GM19467 (cell line): Measurements from ENCODE around the gene YWHAQ.
A peak's percentile ranks its signal among the peaks of the same experiment; 100 is the strongest.
"Not testable (repeated sequence)": the region's sequence is repeated elsewhere in the genome, so short reads cannot be mapped to it uniquely, and the experiment has no call there.

Source experiments
- ATAC-seq: cut with Tn5 transposase; IDR thresholded peaks from one replicate; pipeline ENCODE4 v1.9.1; 2021; ENCODE audit warnings: mild to moderate bottlenecking, moderate library complexity; ENCODE audit not compliant: unreplicated experiment

Gene YWHAQ

DNA sequence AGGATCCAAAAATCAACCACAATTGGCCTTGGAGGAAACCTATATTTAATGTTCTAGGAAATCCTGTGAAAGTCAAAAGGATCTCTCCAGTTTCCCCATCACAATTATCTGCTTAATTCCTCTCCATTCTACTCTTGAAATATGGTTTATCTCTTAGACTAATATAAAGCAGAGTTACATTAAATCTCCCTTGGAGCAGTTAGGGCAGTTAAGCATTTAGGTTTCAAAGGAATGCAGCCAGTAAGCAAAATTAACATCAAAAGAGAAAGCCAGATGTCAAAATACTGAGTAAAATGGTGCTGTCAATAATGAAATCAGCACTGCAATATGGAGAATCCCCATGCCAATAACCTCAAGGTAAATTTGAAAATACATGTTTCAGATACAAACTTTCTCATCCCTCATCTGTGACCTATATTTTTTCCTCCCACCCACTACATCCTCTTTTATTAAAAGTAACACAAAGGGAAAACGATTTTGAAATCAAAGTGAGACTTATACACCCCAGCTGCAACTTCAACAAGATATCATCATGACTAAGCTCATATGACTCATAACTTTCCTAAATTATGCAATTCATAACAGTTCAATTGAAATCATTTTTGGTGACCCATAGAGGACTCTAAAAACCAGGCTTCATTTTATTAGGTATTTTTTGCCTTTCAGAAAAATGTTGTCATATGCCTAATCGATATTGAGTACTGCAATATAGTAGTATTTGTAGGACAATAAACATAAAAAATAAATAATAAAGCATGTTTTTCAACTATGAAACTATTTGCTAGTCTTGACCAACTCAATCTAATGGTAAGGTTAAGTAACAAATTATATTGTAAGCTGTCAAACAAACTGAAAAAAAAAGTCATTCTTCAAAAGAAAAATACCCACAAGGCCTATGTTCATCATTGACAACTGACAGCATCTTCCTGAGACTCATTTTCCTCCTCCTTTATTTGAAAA, 78.3 kb downstream of the YWHAQ start:
- no peak for ATAC-seq

DNA sequence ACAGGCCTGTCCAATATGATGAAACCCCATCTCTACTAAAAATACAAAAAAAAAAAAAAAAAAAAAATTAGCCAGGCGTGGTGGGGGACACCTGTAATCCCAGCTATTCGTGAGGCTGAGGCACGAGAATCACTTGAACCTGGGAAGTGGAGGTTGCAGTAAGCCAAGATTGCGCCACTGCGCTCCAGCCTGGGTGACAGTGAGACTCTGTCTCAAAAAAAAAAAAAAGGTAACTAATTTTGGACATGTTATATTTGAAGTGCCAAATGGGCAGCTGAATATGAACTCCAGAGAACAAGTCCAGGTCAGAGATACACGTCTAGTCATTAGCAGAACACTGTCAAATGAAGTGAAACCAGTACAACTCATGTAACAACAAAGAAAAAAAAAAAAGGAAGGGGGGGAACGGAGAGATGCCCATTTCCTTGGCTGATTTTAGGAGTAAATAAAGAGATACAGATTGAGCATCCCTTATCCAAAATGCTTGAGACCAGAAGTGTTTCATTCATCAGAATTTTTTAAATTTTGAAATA, 79.9 kb downstream of the YWHAQ start:
- not testable (repeated sequence) for ATAC-seq

- no peak for ATAC-seq
These were observed 81.4 kb downstream of the YWHAQ start for GRCh38 chr2:9549420-9549819.

DNA sequence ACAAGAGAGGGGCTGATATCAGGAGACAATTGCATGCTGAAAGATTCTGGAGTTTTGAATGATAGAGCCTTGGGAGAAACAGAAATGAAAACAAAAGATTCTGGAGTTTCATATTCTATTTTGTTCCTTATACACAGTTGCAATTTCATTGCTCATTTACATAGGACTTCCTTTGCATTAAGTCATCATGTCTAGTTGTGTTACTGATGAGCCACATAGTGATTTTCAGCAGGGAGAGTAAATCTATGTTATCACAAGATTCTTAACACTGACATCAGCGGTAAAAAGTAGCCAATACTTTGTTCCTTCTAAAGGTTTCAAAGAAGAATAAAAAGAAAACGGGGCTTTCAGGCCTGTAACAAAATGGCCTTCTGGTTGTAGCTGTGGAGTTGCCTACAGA, 82.3 kb downstream of the YWHAQ start:
- peak; percentile 48 for ATAC-seq

GRCh38 chr2:9547262-9547991, 83.4 kb downstream of the YWHAQ start:
- ATAC-seq: no peak

DNA sequence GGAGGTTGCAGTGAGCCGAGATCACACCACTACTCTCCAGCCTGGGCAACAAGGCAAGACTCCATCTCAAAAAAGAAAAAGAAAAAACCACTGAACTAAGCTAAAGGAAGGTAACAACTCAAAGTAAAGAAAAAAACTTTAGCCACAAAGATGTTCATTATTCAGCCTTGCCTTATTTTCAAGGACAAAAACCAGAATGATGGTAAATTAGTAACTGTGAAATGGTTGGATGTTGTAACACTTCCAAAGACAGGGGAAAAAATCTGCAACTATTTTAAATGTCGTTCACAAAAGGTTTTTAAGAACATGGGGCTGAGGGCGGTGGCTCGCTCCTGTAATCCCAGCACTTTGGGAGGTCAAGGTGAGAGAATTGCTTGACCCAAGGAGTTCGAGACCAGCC, 85.3 kb downstream of the YWHAQ start:
- no peak for ATAC-seq

GRCh38 chr2:9543557-9543956, 87.2 kb downstream of the YWHAQ start:
- ATAC-seq: no peak

GRCh38 chr2:9539531-9539930, 91.3 kb downstream of the YWHAQ start:
- no peak for ATAC-seq

- no peak for ATAC-seq
These were observed 92.7 kb downstream of the YWHAQ start for GRCh38 chr2:9538000-9538507.

- ATAC-seq: no peak
These were observed 94.3 kb downstream of the YWHAQ start for GRCh38 chr2:9536504-9536903.

DNA sequence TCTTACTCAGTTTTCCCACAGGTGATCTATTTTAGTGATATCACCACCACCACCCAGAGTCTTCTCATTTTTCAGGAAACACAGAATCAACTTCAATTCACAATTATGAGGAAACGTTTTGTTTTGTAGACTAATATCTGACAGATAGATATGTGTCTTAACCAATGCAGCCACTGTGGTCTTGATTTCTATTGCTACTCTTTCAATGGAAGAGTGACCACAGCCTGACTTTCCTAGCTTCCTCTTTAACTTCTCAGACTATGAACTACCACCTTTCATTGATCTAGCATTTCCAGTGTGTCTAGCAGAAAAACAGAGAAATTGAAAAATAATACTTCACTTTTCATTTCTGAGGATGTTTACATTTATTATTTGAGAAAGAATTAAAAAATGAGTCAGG, 95.6 kb downstream of the YWHAQ start:
- no peak for ATAC-seq
